Sigmoid colon (tissue), 4 donors: ENCODE measurements around the gene HLA-DRB5.

Experiments
- CTCF ChIP-seq, 4 experiments: fragments of 450-650 bp in 3 of 4; fragments of 200-600 bp in 1 of 4; IDR thresholded peaks; one replicate each; pipeline ENCODE4 v1.5.1; 2016 to 2019; ENCODE audit warnings: antibody characterized with exemption in 4 of 4, mild to moderate bottlenecking in 3 of 4, moderate library complexity in 2 of 4
- POLR2A ChIP-seq, 2 donors: fragments of 450-650 bp; IDR thresholded peaks; one replicate each; pipeline ENCODE4 v1.6.1; 2016; ENCODE audit warnings: antibody characterized with exemption in 2 of 2, mild to moderate bottlenecking in 2 of 2, moderate library complexity in 2 of 2
- POLR2AphosphoS5 ChIP-seq, 4 donors: sonication (generic); formaldehyde crosslinking; IDR thresholded peaks; one replicate each; pipeline ENCODE4 v1.6.1; 2017; ENCODE audit warnings: antibody characterized with exemption in 4 of 4

DNA sequence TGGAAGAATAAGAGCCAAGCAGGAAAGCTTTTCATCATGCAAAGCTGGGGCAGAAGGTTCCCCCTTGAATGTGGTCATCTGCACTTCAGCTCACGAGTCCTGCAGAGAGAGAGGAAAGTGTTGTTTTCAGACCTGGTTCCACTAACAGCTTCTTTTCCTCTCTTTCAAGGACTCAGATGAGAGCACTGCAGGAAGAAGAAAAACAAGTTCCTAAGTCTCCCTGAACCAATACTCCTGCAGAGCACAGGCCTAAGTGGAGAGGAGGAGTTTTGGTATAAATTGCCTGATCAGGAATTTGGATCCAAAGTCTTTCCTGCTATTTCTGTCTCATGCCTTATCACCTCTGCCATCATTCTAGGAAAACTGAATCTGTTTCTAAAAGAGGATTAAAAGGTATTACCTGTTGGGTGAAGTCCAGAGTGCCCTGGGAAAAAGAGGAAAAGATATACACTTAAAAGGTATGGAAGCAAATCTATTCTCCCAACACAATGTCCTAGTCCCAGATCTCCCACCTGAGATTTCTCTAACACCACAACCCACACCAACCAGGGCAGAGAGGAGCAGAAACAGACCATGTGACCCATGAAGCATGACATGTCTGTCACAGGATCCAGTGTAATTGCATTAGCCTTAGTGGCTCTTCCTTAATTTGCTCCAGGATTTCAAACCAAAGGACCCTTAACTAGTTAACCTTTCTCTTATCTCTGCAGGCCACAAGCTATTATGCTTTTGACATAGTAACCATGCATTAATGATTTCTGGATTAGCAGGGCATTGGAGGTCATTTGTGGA, 12.2 kb downstream of the HLA-DRB5 start:
- TF ChIP-seq CTCF (IDR thresholded peaks at IDR 0.05): no peak
- TF ChIP-seq POLR2AphosphoS5 (IDR thresholded peaks at IDR 0.05): no peak
- TF ChIP-seq POLR2A (IDR thresholded peaks at IDR 0.05): no peak
